VCaP (cell line): ENCODE measurements around the gene CRKL.
A peak's percentile ranks its signal among the peaks of the same experiment; 100 is the strongest.
"Not testable (repeated sequence)": the region's sequence is repeated elsewhere in the genome, so short reads cannot be mapped to it uniquely, and the experiment has no call there.

Source experiments
- H3K27ac ChIP-seq: fragments of 450-650 bp; 2 replicates; pipeline ENCODE4 v1.5.1; 2017
- CTCF ChIP-seq: fragments of 450-650 bp; conservative IDR thresholded peaks from 2 replicates; pipeline ENCODE4 v1.5.1; 2017; ENCODE audit warnings: mild to moderate bottlenecking, moderate library complexity

CRKL gene

DNA sequence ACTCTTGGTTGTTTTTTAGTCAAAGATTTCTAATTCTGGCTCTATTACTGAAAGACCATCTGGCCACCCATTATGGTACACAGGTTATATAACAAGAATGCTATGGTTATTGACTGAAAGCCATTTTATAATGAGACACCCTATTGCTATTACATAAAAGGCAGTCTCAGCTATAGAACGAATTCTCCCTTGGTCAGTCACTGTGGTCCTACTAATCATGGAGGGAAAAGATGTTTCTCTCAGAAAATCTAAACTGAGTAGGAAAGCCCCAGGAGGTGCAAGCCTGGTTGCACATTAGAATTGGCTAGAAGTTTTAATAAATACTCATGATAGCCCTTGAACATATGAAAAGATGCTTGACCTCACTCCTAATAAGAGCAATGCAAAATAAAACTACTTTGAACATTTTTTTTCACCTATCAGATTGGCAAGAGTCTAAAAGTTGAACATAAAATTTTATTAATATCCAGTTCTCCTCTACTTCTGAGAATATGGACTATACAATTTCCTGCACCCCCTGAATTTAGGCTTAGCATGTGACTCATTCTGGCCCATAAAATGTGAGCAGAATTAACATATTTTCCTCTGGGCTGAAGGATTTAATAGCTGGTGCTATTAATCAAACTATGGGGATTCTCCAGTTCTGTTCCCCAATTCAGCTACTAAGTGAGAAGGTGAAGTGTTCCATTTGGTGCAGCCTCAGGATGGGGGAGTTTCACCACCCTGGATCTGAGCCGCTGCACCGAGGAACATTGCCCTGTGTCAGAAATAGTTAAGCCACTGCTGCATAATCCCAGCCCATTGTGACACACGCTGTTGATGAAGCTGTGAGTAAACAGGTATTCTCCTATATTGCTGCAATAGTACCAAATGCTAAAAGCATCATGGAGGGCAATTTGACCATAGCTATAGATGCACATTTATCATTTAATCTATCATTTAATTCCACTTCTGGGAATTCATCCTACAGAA lies 11.5 kb upstream of the CRKL start:
- H3K27ac ChIP-seq: no peak overlapping the region
- TF ChIP-seq CTCF: no peak

DNA sequence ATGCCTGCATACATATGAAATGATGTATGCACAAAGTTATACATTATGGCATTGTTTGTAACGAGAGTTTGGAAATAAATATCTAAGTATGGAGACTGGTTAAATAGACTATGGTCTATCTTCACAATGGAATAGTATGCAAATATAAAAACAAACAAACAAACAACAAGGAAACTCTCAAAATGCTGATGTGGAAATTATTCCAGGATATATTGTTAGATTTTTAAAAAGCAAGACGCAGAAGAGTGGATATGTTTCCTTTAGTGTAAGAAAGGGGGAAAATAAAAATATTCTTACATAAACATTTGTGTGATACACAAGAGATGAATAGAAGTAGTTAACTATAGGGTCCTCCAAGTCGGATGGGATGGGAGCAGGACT lies 10.8 kb upstream of the CRKL start:
- no peak for TF ChIP-seq CTCF
- no peak overlapping the region for H3K27ac ChIP-seq

GRCh38 chr22:20908717-20909116 lies 8.5 kb upstream of the CRKL start:
- not testable (repeated sequence) for H3K27ac ChIP-seq

GRCh38 chr22:20909543-20910303 lies 7.5 kb upstream of the CRKL start:
- H3K27ac ChIP-seq: no peak overlapping the region
- no peak for TF ChIP-seq CTCF

DNA sequence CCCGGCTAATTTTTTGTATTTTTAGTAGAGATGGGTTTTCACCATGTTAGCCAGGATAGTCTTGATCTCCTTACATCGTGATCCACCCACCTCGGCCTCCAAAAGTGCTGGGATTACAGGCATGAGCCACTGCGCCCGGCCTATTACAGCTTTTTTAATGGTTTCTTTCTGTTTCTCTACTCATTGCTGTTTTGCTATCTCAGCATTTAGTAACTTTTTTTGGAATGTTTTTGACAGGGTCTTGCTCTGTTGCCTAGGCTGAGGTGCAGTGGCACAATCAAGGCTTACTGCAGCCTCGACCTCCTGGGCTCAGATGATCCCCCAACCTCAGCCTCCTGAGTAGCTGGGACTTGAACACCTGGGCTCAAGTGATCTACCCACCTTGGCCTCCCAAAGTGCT lies 4.7 kb upstream of the CRKL start:
- no peak for TF ChIP-seq CTCF
- no peak overlapping the region for H3K27ac ChIP-seq

- peak overlapping the region; percentile 97 for H3K27ac ChIP-seq
- TF ChIP-seq CTCF: no peak
These were observed 1.5 kb downstream of the CRKL start for GRCh38 chr22:20918663-20919218.

- peak overlapping the region; percentile 97 for H3K27ac ChIP-seq
These were observed 2.5 kb downstream of the CRKL start for GRCh38 chr22:20919718-20920117.

More at GRCh38 chr22:20919718-20920117, 2.5 kb downstream of the CRKL start:
- TF ChIP-seq CTCF: no peak
